Measurements from ENCODE around the gene PLA2G5.
"Not testable (repeated sequence)": the region's sequence is repeated elsewhere in the genome, so short reads cannot be mapped to it uniquely, and the experiment has no call there.

PLA2G5 gene, protein sequence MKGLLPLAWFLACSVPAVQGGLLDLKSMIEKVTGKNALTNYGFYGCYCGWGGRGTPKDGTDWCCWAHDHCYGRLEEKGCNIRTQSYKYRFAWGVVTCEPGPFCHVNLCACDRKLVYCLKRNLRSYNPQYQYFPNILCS

DNA sequence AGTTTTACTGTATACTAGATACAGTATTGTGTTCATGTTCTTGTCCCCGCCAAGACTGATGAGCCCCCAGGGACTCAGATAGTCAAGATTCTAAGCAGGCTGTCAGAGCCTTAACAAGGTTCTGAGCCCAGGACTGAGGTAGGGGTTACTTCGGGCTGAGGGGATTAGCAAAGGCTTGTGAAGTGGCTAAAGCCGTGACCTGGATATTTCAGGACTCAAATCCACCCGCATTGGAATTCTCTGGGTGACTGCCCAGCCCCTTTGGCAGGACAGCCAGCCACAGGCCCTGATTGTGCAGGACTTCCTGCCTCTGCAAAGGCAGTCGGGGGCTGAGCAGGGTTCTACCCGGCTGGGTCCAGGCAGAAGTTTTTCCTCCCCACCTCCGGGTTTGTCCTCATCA lies at the start of gene PLA2G5:
Gene PLA2G5, plus strand, starts transcription at position 321 of the 400 bp plus-strand sequence. CDS start 14,637 bp downstream, outside the sequence.
- no peak for DNase-seq

DNA sequence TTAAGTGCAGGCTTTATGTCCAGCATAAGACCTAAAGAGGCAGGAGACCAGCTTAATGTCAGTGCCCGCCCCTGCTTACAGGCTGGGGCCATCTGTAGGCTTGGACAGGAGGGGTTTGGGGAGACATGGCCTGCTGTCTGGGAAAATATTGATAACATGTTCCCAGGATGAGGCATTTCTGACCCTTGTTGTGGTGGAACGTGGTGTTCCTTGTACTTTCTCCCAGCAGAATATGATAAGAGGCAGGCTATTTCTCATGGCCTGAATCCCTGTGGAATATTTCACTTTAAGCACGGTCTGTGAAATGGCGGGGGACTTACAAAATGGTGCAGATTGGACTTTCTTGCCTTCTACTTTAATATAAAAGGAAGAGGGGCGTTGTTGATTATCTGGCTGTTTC lies 41.9 kb upstream of the PLA2G5 start:
- DNase-seq, result no peak

DNA sequence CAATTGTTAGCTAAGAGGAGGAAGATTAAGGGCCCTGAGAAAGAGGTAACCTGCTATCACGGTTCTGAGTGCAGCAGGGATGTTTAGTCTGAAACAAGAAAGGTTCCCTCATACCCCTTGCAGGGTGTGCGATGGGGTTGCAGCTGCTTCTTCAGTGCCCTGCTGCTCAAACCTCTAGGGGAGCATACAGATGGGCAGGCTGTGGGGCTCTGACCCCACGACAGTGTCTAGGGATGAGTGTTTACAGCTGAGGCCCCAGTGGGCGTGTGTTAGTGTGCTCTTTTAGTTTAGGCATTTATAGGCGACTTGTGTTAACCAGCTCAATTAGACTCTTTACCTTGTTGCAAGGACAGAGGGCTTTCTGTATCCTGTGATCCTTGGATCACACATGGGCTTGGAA lies 41.3 kb upstream of the PLA2G5 start:
- no peak for DNase-seq

DNA sequence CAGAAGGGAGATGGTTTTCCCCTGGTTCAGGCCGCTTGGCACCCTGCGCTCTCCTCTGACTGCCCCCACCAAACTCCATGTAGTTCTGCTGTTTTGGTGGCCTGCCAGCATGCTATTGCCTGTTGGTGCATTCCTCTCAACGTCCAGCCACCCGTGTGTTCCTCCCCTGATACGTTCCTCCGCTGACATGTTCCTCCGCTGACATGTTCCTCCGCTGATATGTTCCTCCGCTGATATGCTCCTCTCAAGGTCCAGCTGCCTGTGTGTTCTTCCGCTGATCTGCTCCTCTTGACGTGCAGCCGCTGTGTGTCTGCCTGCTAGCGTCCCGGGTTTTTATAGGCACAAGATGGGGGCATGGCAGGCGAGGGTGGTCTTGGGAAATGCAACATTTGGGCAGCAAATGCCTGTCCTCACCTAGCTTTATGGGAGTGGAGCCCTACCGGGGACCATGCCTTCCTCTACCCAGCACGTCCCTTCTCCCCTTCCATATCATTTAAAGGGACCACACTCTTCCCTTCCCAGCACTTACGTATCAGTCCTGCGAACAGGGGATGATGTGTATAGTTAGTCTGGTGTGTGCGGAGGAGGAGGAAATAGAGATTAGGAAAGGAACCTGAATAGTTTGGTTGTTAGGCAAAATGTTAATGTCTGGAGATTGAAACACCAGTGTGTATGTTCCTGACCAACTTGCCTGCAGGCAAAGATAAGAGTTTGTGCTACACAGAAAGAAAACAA lies 40.6 kb upstream of the PLA2G5 start:
- DNase-seq, result no peak

DNA sequence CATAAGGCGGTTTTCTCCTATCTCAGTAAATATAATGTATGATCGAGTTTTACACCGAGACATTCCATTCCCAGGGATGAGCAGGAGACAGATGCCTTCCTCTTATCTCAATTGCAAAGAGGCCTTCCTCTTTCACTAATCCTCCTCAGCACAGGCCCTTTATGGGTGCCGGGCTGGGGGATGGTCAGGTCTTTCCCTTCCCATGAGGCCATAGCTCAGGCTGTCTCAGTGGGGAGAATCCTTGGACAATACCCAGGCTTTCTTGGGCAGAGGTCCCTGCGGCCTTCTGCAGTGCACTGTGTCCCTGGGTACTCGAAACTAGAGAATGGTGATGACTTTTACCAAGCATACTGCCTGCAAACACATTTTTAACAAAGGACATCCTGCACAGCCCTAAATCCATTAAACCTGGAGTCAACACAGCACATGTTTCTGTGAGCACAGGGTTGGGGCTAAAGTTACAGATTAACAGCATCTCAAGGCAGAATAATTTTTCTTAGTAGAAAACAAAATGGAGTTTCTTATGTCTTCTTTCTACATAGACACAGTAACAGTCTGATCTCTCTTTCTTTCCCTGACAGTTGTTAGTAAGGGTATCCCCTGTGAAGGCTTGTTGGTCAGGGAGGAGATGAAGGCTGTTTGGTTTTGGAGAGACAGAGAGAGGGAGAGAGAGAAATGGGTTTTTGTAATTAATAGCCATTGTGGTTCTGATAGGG lies 39.4 kb upstream of the PLA2G5 start:
- DNase-seq, result not testable (repeated sequence)

DNA sequence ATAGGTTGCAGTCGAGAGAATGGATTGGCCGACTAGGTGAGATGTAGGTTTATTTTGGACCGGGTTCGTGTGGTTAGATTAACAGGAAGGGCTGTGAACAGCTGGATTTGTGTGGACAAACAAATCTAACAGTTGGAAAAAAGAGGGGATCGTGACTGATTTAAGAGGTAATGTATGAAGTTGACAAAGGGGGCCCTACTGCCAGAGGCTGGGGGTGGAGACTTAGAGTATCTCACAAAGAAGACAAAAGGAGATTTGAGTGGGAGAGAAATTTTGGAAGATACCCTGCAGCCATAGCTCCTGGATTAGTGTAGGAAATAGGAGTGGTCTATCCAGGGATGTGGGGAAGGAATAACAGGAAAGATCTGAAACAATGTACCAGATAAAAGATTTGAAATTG lies 38.8 kb upstream of the PLA2G5 start:
- DNase-seq, result no peak

DNA sequence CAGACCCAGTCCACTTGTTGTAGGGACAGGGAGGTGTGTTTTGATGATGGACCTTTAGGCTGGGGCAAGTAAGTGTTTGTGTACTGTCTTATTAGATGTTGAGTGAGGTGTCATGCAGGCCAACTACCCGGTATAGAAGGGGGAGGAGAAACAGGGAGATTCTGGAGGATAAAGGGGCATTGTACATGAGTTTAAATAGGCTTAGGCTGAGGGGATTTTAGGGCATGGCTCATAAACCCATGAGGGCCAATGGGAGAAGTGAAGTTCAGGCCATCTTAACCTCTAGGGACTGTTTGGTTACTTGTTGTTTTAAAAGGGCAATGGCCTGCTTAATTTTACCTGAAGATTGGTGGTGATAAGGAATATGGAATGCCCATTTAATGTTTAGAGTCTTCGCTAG lies 38.2 kb upstream of the PLA2G5 start:
- DNase-seq, result no peak

DNA sequence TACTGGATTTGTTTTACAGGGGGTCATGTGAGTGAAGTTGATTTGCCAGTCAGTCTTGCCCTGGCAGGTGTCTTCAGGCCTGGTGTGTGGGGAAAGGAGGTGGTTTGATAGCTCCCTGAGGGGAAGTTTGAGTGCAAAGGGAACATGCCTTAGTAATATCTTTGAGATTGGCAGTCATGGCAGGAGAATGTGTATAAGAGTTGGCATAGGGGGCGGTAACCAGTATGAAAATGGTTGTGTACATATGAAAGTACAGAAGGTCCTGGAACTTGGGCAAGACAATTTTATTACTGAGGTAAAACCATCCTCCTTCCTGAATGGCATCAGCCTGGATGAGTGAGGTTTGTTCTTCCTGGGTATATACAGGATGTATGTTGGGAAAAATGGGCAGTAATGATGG lies 37.6 kb upstream of the PLA2G5 start:
- no peak for DNase-seq

DNA sequence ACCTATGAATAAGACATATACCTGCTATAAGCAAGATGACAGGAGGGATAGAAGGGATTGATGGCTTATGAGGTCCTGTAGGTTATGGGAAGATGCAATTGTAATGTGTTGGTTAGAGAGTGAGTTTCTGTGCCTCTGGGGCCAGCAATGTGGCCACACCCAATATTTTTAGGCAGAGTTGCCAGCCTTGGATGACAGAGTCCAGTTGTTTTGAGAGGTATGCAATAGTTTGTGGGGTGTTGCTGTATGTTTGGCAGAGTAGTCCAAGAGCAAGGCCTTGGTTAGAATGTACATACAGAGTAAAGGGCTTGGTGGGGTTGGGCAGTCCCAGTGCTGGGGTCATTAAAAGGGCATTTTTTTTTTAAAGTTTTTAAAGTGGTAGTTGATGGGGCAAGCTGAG lies 36.6 kb upstream of the PLA2G5 start:
- no peak for DNase-seq

DNA sequence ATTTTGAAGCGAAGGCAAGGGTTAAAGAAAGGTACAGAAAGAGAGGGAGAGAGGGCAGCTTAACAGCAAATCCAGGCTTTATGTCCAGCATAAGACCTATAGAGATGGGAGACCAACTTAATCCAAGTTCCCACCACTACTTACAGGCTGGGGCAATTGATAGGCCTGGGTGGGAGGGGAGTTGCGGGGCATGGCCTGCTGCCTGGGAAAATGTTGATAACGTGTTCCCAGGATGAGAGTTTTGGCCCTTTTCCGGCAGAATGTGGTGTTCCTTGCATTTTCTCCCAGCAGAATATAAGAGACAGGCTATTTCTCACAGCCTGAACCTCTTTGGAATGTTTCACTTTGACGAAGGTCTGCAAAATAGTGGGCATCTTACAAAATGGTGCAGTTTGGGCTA lies 34.9 kb upstream of the PLA2G5 start:
- DNase-seq, result no peak

DNA sequence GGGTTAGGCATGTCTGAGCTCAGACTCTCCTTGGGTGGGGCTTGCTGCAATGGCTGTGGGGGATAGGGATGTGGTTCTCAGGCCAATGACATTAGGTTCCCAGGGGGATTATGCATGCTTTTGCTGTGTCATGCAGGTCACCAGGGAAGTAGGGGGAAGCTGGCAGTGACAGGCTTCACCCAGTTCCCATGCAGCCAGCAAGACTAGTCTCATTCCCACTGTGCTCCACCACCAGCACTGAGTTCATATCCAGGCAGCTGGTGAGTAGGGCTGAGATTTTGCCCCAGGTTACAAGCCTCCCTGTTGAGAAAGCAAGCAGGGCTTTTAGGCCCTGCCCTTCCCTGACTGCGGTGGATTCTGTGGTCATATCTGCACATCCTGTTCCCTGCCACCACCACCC lies 32.1 kb upstream of the PLA2G5 start:
- no peak for DNase-seq

DNA sequence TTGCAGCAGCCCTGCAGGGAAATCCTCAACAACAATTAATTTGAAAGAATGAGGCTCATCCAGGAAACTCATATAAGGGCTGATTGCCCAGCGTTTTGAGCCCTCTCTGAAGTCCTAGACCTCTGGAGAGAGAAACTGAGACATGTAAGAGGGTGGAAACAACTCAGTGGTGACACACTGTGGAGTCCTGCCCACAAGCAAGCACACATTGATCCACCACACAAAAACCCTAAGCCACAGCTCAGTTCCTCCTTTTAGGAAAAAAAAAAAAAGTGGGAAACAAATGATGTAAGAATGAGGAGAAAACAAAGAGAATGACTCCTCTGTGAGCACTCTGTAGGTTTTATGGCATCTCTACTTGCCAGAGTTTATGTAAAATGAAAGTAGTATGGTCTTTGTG lies 22.9 kb upstream of the PLA2G5 start:
- no peak for DNase-seq

DNA sequence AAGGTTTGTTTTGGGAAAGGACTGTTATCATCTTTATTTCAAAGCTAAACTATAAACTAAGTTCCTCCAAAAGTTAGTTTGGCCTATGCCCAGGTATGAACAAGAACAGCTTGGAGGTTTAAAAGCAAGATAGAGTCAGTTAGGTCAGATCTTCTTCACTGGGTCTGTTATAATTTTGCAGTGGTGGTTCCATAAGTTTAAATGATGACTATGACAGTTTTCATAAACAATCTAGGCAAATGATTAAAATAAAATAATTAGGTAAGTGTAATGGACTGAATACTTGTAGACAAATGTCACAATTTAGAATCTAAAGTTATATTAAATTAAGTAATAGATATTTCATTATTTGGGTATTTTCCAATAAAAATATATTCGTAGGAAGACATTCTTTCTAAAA lies 21.4 kb upstream of the PLA2G5 start:
- DNase-seq, result no peak

DNA sequence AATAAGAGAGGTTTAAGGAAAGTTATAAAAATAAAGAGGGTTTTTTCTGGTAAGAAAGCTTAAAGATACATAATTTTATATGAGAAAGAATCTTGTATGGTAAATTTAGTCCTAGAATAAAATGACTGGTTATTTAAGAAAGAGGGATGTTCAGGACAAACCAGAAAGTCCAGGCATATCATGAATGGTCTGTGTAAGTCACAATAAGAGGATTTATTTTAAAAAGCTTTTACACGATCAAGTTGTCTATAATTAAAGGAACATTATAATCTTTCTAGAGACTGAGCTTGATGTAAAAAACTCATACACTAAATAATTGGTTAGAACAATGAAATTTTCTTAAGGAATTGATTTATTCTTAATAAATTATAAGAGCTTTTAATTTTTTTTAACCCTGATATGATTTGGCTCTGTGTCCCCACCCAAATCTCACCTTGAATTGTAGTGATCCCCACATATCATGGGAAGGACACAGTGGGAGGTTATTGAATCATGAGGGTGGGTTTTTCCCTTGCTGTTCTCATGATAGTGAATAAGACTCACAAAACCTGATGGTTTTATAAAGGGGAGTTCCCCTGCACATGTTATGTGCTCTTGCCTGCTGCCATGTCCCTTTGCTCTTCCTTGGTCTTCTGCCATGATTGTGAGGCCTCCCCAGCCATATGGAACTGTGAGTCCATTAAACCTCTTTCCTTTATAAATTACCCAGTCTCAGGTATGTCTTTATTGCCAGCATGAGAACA lies 20.8 kb upstream of the PLA2G5 start:
- DNase-seq, result not testable (repeated sequence)

DNA sequence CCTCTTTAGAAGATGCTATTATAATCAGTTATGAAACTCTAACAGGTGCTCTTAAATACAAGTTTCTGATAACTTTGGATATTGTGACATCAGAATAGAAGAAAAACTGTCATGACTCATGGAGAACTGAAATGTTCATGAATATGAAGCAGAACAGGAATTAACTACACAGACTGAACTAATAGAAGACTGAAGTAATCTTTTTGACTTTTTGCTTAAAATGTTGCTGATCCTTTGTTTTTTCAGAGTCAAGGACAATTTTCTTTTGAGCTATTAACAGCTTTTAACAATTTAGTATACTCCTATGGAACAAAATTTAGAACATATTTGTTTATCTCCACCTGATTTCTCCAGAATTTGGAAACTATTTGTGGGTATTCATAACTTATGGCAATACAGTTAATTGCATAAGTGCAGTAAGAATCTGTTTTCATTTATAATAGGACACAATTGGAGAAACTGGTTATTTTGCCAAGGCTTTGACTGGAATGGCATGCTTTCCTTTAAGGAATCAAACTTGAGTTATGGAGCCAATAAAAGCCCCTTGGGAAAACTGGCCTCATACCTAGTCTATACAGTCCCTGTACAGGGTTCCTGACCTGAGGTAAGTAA lies 18.7 kb upstream of the PLA2G5 start:
- no peak for DNase-seq

DNA sequence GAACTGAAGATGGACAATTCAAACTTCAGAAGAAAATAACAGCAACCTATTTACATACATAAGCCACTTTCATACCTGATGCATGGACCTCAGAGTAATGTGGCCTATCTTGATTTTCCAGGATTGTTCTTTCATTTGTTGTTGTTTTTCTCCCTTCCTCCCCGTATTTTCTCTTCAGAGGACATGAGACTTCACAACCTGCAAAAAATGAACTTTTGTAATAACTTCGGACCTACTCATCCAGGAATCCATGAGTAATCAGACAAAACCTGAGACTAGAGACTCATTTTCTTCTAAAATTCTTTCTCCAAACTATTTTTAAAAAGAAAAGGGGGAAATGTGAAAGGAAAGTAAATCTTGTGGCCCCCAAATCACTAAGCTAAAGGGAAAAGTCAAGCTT lies 17.6 kb upstream of the PLA2G5 start:
- DNase-seq, result no peak

DNA sequence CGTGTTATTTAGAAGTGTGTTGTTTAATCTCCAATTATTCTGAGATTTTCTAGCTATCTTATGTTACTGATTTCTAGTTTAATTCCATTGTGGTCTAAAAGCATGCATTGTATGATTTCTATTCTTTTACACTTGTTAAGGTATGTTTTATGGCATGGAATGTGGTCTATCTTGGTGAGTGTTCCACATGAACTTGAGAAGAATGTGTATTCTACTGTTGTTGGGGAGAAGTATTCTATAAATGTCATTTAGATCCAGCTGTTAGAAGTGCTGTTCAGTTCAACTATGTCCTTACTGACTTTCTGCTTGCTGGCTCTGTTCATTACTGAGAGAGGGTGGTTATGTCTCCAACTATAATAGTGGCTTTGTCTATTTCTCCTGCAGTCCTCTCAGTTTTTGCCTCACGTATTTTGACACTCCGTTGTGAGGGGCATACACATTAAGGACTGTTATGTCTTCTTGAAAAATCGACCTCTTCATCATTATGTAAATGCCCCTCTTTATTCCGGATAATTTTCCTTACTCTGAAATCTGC lies 12.0 kb upstream of the PLA2G5 start:
- no peak for DNase-seq

DNA sequence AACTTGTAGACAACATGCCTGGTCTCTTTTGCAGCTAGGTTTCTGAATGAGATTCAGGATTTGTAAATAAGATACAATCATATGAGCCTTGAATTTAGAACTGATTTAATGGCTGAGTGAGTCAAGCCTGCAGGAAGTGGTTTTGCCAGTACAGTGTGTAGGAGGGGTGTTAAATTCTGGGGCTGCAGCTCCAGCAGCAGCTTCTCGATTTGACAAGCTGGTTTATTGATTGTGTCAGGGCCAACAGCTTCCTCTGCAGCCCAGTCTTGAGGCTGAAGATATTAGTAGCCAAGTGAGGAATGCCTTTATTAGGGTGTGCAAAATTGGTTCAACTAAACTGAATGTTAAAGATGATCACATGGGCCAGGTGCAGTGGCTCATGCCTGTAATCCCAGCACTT lies 11.5 kb upstream of the PLA2G5 start:
- DNase-seq, result no peak

DNA sequence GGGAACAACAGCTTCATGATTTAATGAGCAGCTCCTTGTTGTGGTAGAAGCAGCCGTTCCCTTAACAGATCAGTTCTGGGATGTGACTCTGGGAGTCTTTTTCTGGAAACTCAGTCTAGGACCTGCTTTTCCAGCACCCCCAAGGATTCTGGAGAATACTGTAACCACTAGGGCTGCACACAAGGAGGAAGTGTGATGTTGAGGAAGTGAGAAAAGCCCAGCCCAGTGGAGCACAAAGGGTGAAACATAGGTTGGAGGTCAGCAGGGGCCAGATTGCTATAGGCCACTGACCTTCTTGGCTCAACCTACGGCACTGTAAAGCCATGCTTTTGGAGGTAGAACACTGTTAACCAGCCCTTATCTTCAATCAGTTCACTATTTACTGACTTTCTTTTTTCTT lies 10.1 kb upstream of the PLA2G5 start:
- DNase-seq, result no peak

DNA sequence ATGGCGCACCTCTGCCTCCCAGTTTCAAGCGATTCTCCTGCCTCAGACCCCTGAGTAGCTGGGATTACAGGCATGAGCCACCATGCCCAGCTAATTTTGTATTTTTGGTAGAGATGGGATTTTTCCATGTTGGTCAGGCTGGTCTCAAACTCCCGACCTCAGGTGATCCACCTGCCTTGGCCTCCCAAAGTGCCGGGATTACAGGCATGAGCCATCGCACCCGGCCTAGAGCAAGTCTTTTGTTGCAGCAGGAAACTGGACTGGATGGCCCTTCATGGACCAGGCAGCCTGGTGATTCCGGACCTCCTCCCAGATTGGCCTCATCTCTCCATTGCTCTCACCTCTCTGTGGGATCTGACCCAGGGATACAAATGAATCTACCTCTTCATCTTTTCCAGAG lies 9.2 kb upstream of the PLA2G5 start:
- not testable (repeated sequence) for DNase-seq

DNA sequence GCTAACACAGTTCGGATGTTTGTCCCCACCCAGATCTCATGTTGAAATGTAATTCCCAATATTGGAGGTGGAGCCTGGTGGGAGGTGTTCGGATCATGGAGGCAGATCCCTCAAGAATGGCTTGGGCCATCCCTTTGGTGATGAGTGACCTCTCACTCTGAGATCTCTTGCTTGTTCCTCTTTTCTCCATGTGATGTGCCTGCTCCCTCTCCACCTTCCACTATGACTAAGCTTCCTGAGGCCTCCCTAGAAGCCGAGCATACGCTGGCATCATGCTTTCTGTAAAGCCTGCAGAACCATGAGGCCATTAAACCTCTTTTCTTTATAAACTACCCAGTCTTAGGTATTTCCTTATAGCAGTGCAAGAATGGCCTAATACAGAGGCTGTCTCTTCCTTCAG lies 8.1 kb upstream of the PLA2G5 start:
- DNase-seq, result no peak

DNA sequence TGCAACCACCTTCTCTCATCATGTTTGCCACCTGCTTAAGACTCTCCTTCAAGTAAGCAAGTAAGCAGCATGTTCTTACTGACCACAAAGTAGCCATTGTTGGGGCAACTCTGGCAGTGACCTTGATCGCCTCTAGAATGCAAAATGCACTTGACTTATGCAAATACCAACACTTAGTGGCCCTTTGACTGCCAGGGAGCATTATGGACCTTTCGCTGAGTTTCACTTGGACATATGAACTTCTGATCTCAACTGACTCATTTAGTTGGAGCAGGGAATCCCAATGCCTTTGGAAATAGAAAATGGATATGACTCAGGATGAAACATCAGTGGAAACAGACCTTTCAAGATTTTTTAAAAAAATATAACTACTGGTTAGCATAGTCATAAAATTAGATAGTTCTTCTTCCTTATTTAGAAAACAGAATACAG lies 6.1 kb upstream of the PLA2G5 start:
- no peak for DNase-seq

DNA sequence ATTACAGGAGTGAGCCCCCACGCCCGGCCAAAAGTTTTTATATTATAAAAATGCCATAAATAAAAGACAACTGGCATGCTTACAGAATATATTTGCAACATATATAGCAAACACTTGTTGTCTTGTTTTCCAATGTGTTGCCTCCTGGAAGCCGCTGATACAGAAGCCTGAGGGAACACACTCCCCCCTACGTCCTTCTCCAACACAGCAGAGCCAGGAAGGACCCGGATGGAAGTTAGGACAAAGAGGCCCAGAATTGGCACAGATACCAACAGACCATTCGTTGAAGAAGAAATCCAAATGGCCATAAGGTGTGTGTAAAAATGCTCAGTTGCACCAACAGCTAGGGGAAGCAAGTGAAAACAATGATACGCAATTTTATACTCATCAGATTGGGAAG lies 1.3 kb upstream of the PLA2G5 start:
- no peak for DNase-seq
